ENCODE results near the gene ZNF343. TPM values are rescaled to one million over a fixed set of nuclear protein-coding genes. Genes with fewer than 3 reads are reported as not detected.
A peak's percentile ranks its signal among the peaks of the same experiment; 100 is the strongest.

Gene ZNF343
- total and polyA plus RNA-seq, 10 of the 15 experiments (the other 5 are each of a cell fraction or from before 2014, with no cell fraction given) = 1.3 to 11.1 (median 9.0) TPM

DNA sequence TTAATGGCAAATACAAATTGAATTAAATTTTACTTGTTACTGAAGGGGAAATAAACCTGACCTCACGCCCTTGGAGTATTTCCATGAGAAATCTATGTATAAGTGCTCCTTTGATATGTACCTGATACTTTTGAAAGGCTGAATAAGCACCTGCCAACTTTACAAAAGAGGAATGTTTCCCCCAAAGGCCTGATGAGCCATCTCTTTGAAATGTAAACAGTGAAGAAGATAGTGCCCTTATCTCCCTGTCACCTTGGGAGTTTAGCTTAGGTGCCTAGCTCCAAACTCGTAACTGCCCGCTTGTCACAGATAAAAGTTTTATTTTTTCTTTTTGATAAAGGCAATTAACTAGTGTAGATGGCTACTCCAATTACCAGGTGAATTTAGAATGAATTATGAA lies 1.1 kb upstream of the ZNF343 start (continued):
- TF ChIP-seq, protein P1, sequence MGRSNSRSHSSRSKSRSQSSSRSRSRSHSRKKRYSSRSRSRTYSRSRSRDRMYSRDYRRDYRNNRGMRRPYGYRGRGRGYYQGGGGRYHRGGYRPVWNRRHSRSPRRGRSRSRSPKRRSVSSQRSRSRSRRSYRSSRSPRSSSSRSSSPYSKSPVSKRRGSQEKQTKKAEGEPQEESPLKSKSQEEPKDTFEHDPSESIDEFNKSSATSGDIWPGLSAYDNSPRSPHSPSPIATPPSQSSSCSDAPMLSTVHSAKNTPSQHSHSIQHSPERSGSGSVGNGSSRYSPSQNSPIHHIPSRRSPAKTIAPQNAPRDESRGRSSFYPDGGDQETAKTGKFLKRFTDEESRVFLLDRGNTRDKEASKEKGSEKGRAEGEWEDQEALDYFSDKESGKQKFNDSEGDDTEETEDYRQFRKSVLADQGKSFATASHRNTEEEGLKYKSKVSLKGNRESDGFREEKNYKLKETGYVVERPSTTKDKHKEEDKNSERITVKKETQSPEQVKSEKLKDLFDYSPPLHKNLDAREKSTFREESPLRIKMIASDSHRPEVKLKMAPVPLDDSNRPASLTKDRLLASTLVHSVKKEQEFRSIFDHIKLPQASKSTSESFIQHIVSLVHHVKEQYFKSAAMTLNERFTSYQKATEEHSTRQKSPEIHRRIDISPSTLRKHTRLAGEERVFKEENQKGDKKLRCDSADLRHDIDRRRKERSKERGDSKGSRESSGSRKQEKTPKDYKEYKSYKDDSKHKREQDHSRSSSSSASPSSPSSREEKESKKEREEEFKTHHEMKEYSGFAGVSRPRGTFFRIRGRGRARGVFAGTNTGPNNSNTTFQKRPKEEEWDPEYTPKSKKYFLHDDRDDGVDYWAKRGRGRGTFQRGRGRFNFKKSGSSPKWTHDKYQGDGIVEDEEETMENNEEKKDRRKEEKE (IDR thresholded peaks at IDR 0.05) = no peak
- TF ChIP-seq MYB (IDR thresholded peaks at IDR 0.05; ENCODE audit: borderline replicate concordance, low read depth, low read length) (no peak), HDGF (IDR thresholded peaks at IDR 0.05) (no peak), ZBED1 (IDR thresholded peaks at IDR 0.05; ENCODE audit: borderline replicate concordance) (no peak), STAT3 (IDR thresholded peaks at IDR 0.05; ENCODE audit: low read depth, low read length) (no peak), ATF7 (IDR thresholded peaks at IDR 0.05; ENCODE audit: low read depth) (no peak), CHD4 (IDR thresholded peaks at IDR 0.05) (no peak), CBFB (IDR thresholded peaks at IDR 0.05; ENCODE audit: low read depth) (no peak)

- Histone ChIP-seq H3K27ac (ENCODE audit: control insufficient read depth, insufficient read depth) (peak overlapping the region; percentile 79), H3K4me1 (ENCODE audit: control insufficient read depth, insufficient read depth, low read length) (peaks cover 6% of the 10 kb centered on the region; the same call in 1 of the 2 replicates), H3K4me2 (ENCODE audit: control insufficient read depth, insufficient read depth) (peak overlapping the region; percentile 88), H3K9ac (ENCODE audit: control insufficient read depth, insufficient read depth, low read length) (peak overlapping the region; percentile 92), H4K20me1 (ENCODE audit: control insufficient read depth, insufficient read depth) (no peaks in the 10 kb centered on the region), H3K79me2 (ENCODE audit: control insufficient read depth, insufficient read depth, low read length) (peaks cover 16% of the 10 kb centered on the region), H3K9me3 (replicated peaks; ENCODE audit: control insufficient read depth, insufficient read depth, low read length) (no peaks in the 10 kb centered on the region), H3K4me3 (peak overlapping the region; percentile 86), H2AFZ (ENCODE audit: control insufficient read depth, low read depth, low read length) (peak overlapping the region; percentile 96), H3K36me3 (ENCODE audit: control insufficient read depth in 2 of 2, insufficient read depth in 2 of 2, low read length in 1 of 2) (no peaks in the 10 kb centered on the region), H3K27me3 (replicated peaks in 1 of 2; ENCODE audit: control insufficient read depth in 2 of 2, insufficient read depth in 2 of 2, low read length in 1 of 2) (0 out of 4 replicates have a peak, but pooled peaks cover 0 to 2% of the 10 kb centered on the region in 2 experiments)
- FAIRE-seq (no peak), DNase-seq (ENCODE audit: low read depth, low spot score) (no peak), ATAC-seq (no peak)
- TSS peak; percentile 95 for BruUV-seq (replicated peaks)
- RAD21 ChIA-PET (ENCODE audit: unreplicated experiment) = interaction anchor here (1.1 kb wide), 1 partner anchor 138 kb away, joined by 3 read pairs; no protein-coding TSS in a partner anchor
- CTCF ChIA-PET = interaction anchor here (1.0 to 4.4 kb wide), 2 partner anchors 13 to 39 kb away, joined by 3 to 86 read pairs; partner anchors contain the start of gene SNRPB
- SMC1A ChIA-PET (ENCODE audit: uncharacterized antibody, unreplicated experiment) = interaction anchor here (0.6 to 3.2 kb wide), 4 partner anchors 13 to 39 kb away, joined by 3 to 11 read pairs (median 6); partner anchors contain the start of gene SNRPB
- intact Hi-C loops (cut with micrococcal nuclease; ENCODE audit: unreplicated experiment) = loop anchor here (5.0 kb wide), 1 partner anchor 37 kb away; the partner anchor contains the start of gene SNRPB
- 94% methylated on average over 9 of the region's 9 CpGs for WGBS (ENCODE audit: insufficient coverage, insufficient replicate concordance, low lambda C conversion rate, missing lambda C conversion rate)
- POLR2A ChIA-PET = interaction anchor here (1.6 kb wide), 1 partner anchor 39 kb away, joined by 12 read pairs; the partner anchor contains the start of gene SNRPB
- TF ChIP-seq RAD51 (IDR thresholded peaks at IDR 0.05) = no peak
- 0 out of 2 replicates have a peak, but pooled peaks have one; percentile 13 for TF ChIP-seq PML (IDR thresholded peaks at IDR 0.05; ENCODE audit: low read length)
- in situ Hi-C loops (cut with MboI) = no loop called here
Observed at GRCh38 chr20:2509468-2509781, 710 bp upstream of the ZNF343 start.
